ENCODE measurements around the gene PPP2R5A.
"Not testable (repeated sequence)": the region's sequence is repeated elsewhere in the genome, so short reads cannot be mapped to it uniquely, and the experiment has no call there.

The PPP2R5A gene

GRCh38 chr1:212302745-212303383 is 17.7 kb downstream of the PPP2R5A start:
- ChIA-PET POLR2A (no interaction called here), CTCF (no interaction called here)
- TF ChIP-seq SCRT1 (tag by site-specific recombination; IDR thresholded peaks at IDR 0.05; ENCODE audit: borderline replicate concordance) (no peak), ZNF596 (tag by site-specific recombination; IDR thresholded peaks at IDR 0.05) (no peak), ZXDB (tag by site-specific recombination; IDR thresholded peaks at IDR 0.05) (no peak), SP2 (tag by site-specific recombination; IDR thresholded peaks at IDR 0.05) (no peak), ZNF248 (tag by site-specific recombination; IDR thresholded peaks at IDR 0.05) (no peak), RBAK (tag by site-specific recombination; IDR thresholded peaks at IDR 0.05) (no peak), SP3 (tag by site-specific recombination; IDR thresholded peaks at IDR 0.05) (no peak), ZNF629 (tag by site-specific recombination; IDR thresholded peaks at IDR 0.05) (no peak), ZNF146 (tag by site-specific recombination; IDR thresholded peaks at IDR 0.05) (peak; percentile 68), ZNF140 (tag by site-specific recombination; IDR thresholded peaks at IDR 0.05) (0 out of 2 replicates have a peak, but pooled peaks have one; percentile 35)
- H3K9me3 ChIP-seq (ENCODE audit: control insufficient read depth, insufficient read depth, low read depth, low read length): no peaks in the 10 kb centered on the region
- no peak overlapping the region for H3K27ac ChIP-seq (ENCODE audit: extremely low read depth, low read depth, low read length)
- H3K36me3 ChIP-seq (ENCODE audit: control insufficient read depth in 2 of 2, insufficient read depth in 1 of 2, low read length in 2 of 2): no peaks in the 10 kb centered on the region
- H3K4me1 ChIP-seq (ENCODE audit: control insufficient read depth, insufficient read depth, low read length): no peaks in the 10 kb centered on the region
- no peak overlapping the region for H3K4me3 ChIP-seq (ENCODE audit: low read depth, low read length)

GRCh38 chr1:212305342-212305741 is 20.1 kb downstream of the PPP2R5A start:
- ChIA-PET POLR2A (no interaction called here), CTCF (no interaction called here)
- Histone ChIP-seq H3K36me3 (ENCODE audit: control insufficient read depth in 2 of 2, insufficient read depth in 1 of 2, low read length in 2 of 2) (no peaks in the 10 kb centered on the region), H3K9me3 (ENCODE audit: control insufficient read depth, insufficient read depth, low read depth, low read length) (no peaks in the 10 kb centered on the region), H3K4me1 (ENCODE audit: control insufficient read depth, insufficient read depth, low read length) (no peaks in the 10 kb centered on the region), H3K27ac (ENCODE audit: extremely low read depth, low read depth, low read length) (no peak overlapping the region), H3K4me3 (ENCODE audit: low read depth, low read length) (no peak overlapping the region)
- no peak for TF ChIP-seq ZNF394 (tag by site-specific recombination; IDR thresholded peaks at IDR 0.05; ENCODE audit: borderline replicate concordance)

- TF ChIP-seq PRDM1 (tag by site-specific recombination; IDR thresholded peaks at IDR 0.05) (0 out of 2 replicates have a peak, but pooled peaks have one; percentile 18), PRDM10 (tag by site-specific recombination; IDR thresholded peaks at IDR 0.05) (peak; percentile 56)
- CTCF ChIA-PET; H3K9me3 ChIP-seq (ENCODE audit: control insufficient read depth, insufficient read depth, low read depth, low read length): not testable (repeated sequence)
Observed at GRCh38 chr1:212305984-212306452, 20.8 kb downstream of the PPP2R5A start.

GRCh38 chr1:212309967-212310366 is 24.8 kb downstream of the PPP2R5A start:
- Histone ChIP-seq H3K27ac (ENCODE audit: extremely low read depth, low read depth, low read length) (no peak overlapping the region), H3K4me1 (ENCODE audit: control insufficient read depth, insufficient read depth, low read length) (no peaks in the 10 kb centered on the region), H3K9me3 (ENCODE audit: control insufficient read depth, insufficient read depth, low read depth, low read length) (no peaks in the 10 kb centered on the region), H3K4me3 (ENCODE audit: low read depth, low read length) (no peak overlapping the region), H3K36me3 (ENCODE audit: control insufficient read depth in 2 of 2, insufficient read depth in 1 of 2, low read length in 2 of 2) (no peaks in the 10 kb centered on the region)
- ChIA-PET POLR2A (no interaction called here), CTCF (interaction anchor here (0.7 to 1.1 kb wide), 3 partner anchors 14 to 277 kb away, joined by 3 to 4 read pairs (median 3); no protein-coding TSS in a partner anchor)
- TF ChIP-seq GLI4 (tag by site-specific recombination; IDR thresholded peaks at IDR 0.05) (no peak), ZNF112 (tag by site-specific recombination; IDR thresholded peaks at IDR 0.05) (no peak), KLF9 (tag by site-specific recombination; IDR thresholded peaks at IDR 0.05; ENCODE audit: low read depth) (no peak), ZNF223 (tag by site-specific recombination; IDR thresholded peaks at IDR 0.05) (no peak), ZFP3 (tag by site-specific recombination; IDR thresholded peaks at IDR 0.05; ENCODE audit: low read depth) (no peak), ZNF747 (tag by site-specific recombination; IDR thresholded peaks at IDR 0.05) (no peak), ZNF555 (tag by site-specific recombination; conservative IDR thresholded peaks at IDR 0.05) (no peak), ZIC2 (tag by site-specific recombination; IDR thresholded peaks at IDR 0.05) (no peak), ZNF624 (tag by site-specific recombination; IDR thresholded peaks at IDR 0.05) (no peak), ZNF114 (tag by site-specific recombination; IDR thresholded peaks at IDR 0.05) (no peak), SETDB1 (IDR thresholded peaks at IDR 0.05; ENCODE audit: insufficient read length, low read length) (no peak), ZNF239 (tag by site-specific recombination; IDR thresholded peaks at IDR 0.05) (no peak), ZNF175 (tag by site-specific recombination; IDR thresholded peaks at IDR 0.05) (no peak)

More at GRCh38 chr1:212305984-212306452, 20.8 kb downstream of the PPP2R5A start:
- H3K27ac ChIP-seq (ENCODE audit: extremely low read depth, low read depth, low read length); H3K36me3 ChIP-seq (ENCODE audit: control insufficient read depth in 2 of 2, insufficient read depth in 1 of 2, low read length in 2 of 2); H3K4me3 ChIP-seq (ENCODE audit: low read depth, low read length); H3K4me1 ChIP-seq (ENCODE audit: control insufficient read depth, insufficient read depth, low read length); POLR2A ChIA-PET: not testable (repeated sequence)

Measured in HEK293 (cell line).